Gastrocnemius medialis (tissue), 4 donors: ENCODE results near the gene DPF1.

ENCODE experiments used
- CTCF ChIP-seq, 5 experiments: fragments of 450-650 bp in 3 of 5; fragments of 200-600 bp in 2 of 5; sonication (generic) in 2 of 5; IDR thresholded peaks in 4 of 5; conservative IDR thresholded peaks in 1 of 5; 1 replicate in 4 of 5; 2 replicates in 1 of 5; pipeline ENCODE4 v1.5.1; 2016 to 2019; ENCODE audit warnings: antibody characterized with exemption in 5 of 5, mild to moderate bottlenecking in 3 of 5, moderate library complexity in 3 of 5
- POLR2A ChIP-seq, 2 donors: fragments of 450-650 bp; IDR thresholded peaks; one replicate each; pipeline ENCODE4 v1.6.1; 2017; ENCODE audit warnings: antibody characterized with exemption in 2 of 2, mild to moderate bottlenecking in 2 of 2, moderate library complexity in 2 of 2

- TF ChIP-seq POLR2A (IDR thresholded peaks at IDR 0.05) (no peak), CTCF (IDR thresholded peaks at IDR 0.05 in 4 of 5, conservative IDR thresholded peaks at IDR 0.05 in 1 of 5) (no peak)
Observed at GRCh38 chr19:38219221-38219620, 4.8 kb downstream of the DPF1 start.
